ENCODE data around the gene MYO7B.
"Not testable (repeated sequence)": the region's sequence is repeated elsewhere in the genome, so short reads cannot be mapped to it uniquely, and the experiment has no call there.

The MYO7B gene

DNA sequence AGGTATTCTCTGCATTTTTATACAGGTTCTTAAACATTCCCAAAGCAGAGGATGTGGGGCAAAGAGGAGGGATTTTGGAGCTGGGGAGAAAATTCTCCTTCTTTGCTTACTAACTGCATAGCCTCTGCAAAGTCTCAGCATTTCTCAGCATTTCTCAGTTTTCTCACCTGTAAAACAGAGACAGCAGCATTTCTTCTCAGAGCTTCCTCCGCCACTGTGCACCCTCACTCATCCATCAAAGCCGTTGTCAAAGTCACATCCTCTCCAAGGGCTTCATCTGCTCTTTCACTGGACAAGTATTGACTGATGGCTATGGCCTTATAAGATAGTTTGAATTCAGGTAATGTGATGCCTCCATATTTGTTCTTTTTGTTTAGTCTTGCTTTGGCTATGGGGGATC is 17.4 kb downstream of the MYO7B start:
- DNase-seq (ENCODE audit: low read depth), result no peak

DNA sequence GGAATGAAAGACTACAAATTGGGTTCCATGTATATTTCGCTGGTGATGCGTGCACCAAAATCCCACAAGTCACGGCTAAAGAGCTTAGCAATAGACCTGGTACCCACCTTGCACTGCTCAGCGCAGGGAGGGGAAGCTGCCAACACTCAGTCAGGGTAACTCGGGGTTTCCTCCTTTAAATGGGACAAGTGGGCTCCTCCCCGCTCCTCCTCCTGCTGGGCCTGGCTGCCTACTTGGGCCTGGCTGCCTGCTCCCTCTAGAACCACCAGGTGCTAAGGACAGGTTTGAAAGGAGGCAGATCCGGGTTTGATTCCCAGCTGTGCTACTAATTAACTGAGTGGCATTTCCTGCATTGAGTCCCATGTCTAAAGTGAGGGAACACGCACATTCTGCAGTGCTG is 23.4 kb downstream of the MYO7B start:
- no peak for DNase-seq (ENCODE audit: low read depth)

DNA sequence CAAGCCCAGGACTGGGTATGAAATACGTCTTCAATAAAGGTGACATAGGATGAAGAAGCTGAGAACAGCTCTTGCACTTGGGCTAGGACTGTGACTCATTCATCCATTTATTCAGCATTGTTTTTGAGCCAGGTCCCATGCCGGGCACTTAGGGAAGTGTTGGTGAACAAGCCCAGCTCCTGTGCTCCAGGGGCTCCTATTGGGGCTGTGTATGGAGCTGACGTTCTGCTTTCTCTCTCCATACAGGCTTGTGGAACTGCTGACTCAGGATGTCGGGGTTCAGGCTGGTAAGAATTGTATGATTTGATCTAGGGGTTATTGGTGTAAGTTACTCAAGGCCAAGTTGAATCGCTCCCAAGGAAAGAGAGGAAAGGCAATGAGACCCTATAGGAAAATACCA is 24.0 kb downstream of the MYO7B start:
- DNase-seq (ENCODE audit: low read depth), result no peak

DNA sequence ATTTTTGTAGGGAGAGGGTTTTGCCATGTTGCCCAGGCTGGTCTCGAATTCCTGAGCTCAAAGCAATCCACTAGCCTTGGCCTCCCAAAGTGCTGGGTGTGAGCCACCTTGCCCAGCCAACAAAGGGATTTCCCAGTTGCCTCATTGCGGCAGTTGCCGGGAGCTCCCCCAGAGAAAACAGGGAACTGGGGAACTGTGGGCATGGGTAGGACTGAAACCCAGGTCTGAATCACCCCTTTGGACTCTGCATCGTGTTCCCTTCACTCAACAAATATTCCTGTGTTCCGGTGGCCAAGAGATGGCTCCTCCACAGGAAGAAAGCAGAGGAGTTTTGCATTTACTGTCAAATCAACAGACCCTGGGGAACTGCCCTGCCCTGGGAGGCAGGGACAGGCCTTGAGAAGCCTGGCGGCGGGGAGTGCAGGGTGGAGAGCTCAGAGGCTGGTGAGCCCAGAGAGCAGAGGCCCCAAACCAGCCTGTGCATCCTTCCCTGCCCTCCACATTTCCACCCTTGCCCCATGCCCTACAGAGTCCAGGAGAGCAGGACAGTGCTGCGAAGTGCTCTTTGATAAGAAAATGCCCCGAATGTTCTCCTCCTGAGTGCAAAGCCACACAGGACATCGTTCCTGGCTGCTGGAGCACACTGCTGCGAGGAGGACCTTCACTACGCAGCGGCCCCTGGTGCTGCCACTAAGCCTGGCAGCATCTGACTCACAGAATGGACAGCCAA is 24.9 kb downstream of the MYO7B start:
- DNase-seq (ENCODE audit: low read depth), result peak; percentile 26

DNA sequence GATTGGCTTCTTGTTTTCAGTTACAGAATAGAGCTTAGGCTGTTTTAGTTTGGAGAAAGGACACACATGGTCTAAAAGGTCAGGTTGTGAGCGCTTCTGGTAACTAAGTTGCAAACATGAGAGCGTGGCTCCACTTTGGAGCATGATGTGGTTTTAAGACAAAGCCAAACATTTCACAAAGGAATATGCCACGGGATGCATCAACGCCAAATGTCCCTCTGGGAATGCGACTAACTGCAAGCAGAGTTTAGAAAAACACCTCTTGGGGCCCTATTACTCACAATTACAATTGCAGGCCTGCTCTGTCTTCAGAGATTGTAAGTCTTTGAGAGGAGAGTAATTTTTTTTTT is 25.4 kb downstream of the MYO7B start:
- DNase-seq (ENCODE audit: low read depth), result peak; percentile 84

DNA sequence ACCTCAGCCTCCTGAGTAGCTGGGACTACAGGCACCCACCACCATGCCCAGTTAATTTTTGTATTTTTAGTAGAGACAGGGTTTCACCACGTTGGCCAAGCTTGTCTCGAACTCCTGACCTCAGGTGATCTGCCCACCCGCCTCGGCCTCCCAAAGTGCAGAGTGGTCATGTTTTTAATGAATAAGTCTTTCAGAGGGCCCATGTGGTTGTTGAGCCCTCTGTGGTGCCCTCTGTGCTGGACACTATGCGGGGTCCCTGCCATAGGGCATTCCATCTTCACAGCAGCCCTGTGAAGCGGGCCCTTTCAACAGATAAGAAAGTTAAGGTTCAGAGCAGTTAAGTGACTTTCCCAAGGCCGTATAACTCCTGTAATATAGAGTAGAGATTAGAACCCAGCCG is 25.9 kb downstream of the MYO7B start:
- no peak for DNase-seq (ENCODE audit: low read depth)

DNA sequence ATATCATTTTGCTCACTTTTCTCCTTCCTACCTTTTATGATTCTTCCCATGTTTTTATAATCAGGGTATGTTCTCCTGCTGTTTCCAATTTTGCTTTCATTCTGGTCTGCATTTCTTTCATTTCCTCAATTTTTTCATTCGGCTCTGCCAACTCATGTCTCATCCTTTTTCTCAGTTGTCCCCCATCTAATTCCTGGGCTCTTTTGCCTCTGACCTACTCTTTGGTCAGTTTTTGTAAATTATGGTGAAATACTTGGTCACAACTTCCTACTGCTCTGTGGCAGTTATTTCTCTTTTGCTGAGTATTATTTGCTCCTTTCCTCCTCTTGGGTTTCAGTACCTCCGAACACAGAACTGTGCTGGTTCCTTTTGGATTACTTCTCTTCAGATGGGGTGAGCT is 27.5 kb downstream of the MYO7B start:
- DNase-seq (ENCODE audit: low read depth), result no peak

DNA sequence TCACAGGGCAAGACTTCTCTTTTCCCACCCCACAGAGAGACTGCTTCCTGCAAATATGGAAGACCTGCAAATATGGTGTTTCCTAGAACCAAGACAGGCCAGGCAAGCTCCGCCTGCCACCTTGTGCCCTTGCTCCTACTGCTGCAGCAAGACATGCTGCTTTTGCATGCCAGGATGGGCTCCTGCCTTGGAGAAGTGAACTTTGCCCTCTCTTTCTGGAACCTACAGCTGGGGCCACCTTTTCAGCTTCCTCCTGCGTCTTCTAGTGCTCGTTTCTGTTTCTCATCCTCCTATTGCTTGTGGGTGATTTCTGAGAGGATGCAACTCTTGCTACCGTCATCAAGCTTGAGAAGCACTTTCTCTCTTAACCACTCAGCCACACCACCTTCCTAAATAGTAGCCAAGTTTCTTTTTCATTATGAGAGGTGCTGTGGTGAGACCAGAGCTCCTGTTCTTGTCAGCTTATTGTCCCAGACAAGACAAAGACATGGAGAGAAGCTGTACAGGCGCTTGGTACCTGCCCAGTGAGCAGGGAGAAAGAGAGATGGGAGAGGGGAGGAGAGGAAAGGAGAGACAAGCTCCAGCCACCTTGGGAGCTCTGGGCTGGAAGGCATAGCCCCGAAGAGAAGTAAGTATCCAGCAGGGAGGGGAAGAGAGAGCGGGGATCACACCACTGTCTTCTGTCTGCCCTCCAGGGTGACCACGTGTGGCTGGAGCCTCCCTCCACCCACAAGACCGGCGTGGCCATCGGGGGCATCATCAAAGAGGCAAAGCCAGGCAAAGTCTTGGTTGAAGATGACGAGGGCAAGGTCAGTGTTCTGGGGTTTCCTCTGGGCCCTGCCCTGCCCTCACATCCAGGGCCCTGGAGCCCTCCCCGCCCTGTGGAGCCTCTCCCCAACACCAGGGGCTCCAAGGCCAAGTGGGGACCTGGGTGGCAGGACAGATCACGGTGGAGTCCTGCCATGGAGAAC is 28.3 kb downstream of the MYO7B start:
- DNase-seq (ENCODE audit: low read depth), result no peak

DNA sequence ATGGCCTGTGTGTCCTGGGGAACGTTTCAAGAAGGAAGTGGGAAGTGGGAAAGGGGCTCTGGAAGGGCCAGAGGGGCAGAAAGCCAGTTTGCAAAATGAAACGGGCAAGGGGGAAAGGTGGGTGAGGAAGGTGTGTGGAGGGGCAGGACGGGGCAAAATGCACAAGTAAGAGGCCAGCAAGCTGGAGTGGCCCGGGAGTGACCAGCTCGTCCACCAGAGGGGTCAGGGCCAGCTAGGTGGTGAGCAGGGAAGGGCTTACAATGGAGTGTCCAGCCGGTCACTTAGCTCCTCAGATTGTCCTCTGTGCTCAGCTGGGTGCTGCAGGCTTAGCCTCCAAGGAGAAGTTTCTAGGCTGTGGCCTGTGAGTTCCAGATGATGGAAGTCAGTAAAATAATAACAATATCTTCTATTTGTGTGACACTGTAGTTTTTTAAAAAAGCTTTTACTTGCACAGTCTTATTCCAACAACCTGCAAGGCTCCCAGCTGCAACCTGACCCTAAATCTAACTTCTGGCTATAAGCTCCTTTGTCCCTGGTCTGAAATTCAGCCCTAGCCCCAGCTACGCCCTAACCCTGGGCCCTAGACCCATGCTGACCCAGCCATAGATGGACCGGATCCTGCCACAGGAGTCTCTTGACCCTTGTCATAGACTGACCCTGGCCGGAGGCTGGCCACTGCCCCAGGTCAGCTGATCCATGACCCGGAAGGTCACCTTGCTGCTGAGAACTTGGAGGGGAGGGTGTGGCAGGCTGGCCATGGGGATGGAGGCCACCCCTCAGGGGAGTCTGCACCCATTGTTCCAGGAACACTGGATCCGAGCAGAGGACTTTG is 29.2 kb downstream of the MYO7B start:
- DNase-seq (ENCODE audit: low read depth), result no peak

DNA sequence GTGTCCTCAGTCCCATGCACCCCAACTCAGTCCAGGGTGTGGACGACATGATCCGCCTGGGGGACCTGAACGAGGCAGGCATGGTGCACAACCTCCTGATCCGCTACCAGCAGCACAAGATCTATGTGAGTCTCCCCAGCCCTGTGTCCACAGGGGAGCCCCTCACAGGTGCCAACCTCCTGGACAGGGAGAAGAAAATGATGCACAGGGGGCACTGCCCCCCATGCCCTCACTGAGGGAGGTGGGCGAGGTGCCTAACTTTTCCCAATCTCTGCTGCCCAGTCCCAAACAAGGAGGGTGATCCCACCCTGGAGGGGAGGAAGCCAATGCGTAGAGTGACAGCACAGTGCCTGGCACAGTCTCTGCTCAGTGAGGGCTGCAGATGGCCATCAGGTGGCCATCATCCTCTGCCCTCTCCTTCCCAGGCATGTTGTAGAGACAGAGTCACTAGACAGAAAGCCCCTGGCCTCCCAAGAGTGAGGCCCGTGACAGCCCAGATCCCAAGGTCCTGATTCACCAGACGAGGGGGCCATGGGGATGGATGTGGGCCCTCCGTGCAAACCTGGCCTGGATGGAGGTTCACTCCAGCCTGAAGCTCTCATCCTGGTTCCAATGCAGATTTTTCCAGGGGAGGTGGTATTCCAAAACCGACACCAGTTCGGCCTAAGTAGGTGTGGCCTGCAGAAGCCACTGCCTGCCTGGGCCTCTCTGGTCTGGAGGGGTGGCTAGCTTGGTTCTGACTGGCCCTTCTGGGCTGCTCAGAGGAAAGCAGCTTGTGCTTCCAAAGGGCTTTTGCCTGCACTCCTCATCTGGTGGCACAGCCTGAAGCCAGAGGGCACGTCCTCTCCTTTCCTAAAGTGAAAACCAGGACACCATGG is 30.0 kb downstream of the MYO7B start:
- DNase-seq (ENCODE audit: low read depth), result no peak

DNA sequence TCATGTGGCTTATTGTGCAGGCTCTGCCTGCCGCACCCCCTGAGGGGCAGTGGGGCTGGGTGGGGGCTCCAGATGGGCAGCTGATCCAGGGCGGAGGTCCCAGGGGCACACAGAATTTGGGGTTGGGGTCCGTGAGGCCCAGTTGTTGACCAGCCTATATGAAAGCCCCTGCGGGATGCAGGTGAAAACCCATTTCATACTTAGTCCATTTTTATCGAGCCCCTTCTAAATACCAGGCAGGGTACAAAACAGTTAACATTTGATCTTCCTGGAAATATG is 30.6 kb downstream of the MYO7B start:
- no peak for DNase-seq (ENCODE audit: low read depth)

DNA sequence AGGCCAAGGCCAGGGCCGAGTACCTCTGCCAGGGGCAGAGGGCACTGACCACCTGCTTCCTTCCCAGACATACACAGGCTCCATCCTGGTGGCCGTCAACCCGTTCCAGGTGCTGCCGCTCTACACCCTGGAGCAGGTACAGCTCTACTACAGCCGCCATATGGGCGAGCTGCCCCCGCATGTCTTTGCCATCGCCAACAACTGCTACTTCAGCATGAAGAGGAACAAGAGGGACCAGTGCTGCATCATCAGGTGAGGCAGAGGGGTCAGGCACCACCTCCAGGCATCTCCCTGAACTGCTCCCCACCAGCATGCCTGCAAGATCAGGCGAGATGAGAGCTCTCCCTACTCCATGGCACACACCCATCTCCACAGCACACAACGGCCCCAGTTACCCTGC is 31.1 kb downstream of the MYO7B start:
- no peak for DNase-seq (ENCODE audit: low read depth)

DNA sequence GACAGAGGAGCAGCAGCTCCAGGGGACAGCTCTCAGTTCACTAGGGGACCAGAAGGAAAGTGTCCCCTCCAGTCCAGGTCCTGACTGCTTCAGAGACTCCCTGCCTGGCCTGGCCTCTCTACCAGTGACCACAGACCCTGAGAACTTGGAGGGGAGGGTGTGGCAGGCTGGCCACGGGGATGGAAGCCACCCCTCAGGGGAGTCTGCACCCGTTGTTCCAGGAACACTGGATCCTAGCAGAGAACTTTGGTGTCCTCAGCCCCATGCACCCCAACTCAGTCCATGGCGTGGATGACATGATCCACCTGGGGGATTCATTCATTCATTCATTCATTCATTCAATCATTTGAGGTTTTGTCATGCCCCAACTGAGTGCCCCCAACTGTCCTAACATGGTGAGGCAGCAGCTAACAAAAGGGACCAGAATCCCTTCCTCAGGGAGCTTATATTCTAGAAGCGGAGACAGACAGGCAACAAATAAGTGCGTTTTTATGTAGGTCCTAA is 31.9 kb downstream of the MYO7B start:
- DNase-seq (ENCODE audit: low read depth), result no peak

DNA sequence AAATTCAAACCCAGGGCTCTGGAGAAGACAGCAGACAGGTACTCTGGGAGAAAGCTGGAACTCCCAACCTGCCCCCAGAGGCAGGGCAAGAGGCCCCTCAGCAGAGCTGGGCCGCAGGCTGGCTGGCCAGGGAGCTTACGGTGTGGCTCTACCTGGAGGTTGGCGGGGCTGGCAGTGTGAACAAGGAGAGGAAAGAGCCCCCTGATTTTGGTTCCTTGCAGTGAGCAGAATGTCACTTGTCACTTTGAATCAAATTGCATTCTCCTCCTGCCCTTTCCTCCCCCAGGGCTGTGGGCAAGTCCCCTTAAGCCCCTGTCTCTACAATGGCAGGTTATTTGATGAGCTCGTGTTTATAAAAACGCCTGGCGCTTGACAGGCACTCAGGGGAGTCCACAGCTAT is 32.6 kb downstream of the MYO7B start:
- no peak for DNase-seq (ENCODE audit: low read depth)

DNA sequence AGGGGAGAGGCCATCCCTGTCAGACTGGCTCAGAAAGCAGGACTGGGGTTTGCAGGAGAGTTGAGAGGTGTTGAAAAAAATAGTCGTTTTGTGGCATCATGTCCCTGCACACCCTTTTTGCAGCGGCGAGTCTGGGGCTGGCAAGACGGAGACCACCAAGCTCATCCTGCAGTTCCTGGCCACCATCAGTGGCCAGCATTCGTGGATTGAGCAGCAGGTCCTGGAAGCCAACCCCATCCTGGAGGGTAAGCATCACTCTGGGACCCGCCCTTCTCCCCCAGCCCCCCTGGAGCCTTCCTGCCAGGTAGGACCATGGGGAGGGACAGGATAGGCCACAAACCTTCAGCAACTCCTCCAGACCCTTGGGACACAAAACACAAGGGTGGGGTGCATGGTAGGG is 34.2 kb downstream of the MYO7B start:
- no peak for DNase-seq (ENCODE audit: low read depth)

DNA sequence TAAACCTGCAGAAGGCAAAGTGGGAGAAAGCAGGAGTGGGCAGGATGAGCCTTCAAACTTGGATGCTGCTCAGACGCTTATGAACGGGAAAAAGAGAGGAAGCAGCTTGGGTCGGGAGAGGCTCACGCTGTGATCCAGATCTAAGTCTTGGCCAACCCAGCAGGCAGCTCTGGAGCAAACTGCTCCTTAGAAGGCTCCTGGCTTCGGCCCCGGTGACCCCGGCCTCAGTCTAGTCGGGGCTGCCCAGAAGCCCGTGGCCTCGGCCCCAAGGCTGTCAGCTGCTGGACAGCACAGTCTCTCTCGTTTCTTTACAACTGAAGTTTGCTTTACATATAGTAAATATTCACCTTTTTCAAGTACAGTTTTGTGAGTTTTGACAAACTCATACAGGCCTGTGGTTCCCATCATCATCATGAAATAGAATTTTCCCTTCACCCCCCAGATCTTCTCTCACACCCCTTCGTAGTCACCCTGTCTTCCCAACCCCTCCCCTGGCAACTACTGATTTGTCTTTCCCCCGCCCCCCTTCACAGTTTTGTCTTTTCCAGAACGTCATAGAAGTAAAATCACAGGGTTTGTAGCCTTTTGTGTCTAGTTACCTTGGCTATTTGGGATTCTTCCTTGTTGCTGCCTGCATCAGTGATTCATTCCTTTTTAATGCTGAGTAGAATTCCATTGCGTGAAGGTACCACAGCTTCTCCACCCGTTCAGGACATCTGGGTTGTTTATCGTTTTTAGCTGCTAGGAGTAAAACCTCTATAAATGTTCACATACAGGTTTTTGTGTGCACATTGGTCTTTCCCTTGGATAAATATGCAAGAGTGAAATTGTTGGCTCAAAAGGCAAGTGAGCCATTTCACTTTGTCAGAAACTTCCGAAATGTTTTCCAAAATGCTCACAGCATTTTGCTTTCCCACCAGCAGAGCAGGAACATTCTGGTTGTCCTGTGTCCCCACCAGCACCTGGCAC is 35.1 kb downstream of the MYO7B start:
- no peak for DNase-seq (ENCODE audit: low read depth)

DNA sequence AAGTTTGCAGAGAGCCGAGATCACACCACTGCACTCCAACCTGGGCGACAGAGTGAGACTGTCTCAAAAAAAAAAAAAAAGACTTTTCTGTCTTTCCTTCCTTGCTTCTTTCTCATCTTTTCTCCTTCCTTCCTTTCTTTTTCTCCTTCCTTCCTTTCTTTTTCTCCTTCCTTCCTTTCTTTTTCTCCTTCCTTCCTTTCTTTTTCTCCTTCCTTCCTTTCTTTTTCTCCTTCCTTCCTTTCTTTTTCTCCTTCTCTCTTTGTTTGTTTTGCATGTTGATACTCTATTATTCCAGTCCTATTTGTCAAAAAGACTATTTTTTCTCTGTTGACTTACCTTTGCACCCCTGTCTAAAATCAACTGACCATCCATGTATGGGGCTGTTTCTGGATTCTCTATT is 36.9 kb downstream of the MYO7B start:
- DNase-seq (ENCODE audit: low read depth), result not testable (repeated sequence)

DNA sequence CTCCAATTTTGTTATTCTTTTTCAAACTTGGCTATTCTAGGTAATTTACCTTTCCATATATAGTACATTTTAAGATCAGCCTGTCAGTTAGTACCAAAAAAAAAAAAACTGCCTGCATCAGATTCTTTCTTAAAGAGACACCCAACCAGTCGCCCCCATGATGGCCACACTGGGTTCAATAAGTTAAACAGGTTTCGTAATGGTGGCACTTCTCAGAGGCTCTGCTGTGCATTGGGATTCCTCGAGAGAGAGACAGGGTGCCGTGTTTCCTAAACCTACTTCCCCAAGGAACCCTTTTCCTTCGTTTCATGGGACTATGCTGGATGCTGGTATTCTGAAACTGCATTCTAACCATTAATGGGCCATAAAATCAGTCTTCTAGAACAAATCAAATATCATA is 37.4 kb downstream of the MYO7B start:
- DNase-seq (ENCODE audit: low read depth), result no peak

DNA sequence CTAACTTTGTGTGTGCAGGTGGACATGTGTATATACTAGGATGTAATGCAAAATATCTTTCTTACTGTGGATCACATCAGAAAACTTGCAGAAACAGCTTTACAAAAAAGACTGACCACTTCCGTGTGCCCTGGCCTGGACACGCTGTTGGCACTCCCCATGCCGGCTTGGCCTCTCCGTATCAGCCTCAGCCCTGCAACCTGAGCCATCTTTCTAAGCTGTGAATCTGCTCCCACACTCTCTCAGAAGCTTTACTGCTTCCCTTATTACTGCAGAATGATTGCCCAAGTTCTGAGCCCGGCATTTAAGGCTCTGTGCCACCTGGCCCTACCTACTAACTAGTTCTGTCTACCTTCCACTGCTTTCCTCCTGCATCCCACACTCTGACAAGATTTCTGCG is 37.8 kb downstream of the MYO7B start:
- DNase-seq (ENCODE audit: low read depth), result no peak

DNA sequence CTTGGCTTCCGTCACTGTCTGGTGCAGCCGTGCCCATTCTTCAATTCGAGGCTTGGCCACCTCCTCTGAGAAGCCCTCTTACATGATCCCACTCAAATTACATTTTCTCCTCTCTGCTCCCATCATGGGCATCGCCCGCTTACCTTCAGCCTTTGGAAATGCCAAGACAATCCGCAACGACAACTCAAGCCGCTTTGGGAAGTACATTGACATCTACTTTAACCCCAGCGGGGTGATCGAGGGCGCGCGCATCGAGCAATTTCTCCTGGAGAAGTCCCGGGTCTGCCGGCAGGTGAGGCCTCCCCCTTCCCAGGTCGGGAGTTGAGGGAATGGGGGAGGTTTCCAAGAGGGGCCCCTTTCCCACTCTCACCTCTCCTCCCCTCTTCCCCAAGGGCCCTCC is 38.3 kb downstream of the MYO7B start:
- no peak for DNase-seq (ENCODE audit: low read depth)
